A673 (cell line): ENCODE measurements around the gene ARHGAP26. TPM values are rescaled to one million over a fixed set of nuclear protein-coding genes. Genes with fewer than 3 reads are reported as not detected.

Experiments
- BruUV-seq: library from RNA; stranded (reverse); fragments of 400-500 nt; replicated peaks from 2 replicates; lab custom pipeline; 2021; lab: Mats Ljungman, UMichigan
- CTCF ChIA-PET: fragments of 300-600 bp; sonication (Branson Sonifier 250); formaldehyde crosslinking; loops from one replicate; lab custom pipeline; 2022; ENCODE audit warnings: antibody characterized with exemption; lab: Charles Lee
- POLR2A ChIA-PET: fragments of 300-600 bp; sonication (Branson Sonifier 250); formaldehyde crosslinking; loops from one replicate; lab custom pipeline; 2022; ENCODE audit warnings: antibody characterized with exemption; ENCODE audit not compliant: low non-redundant PET; lab: Charles Lee
- DNase-seq: peaks from one replicate; pipeline ENCODE4 v3.0.0-alpha.2; 2015; ENCODE audit warnings: low spot score
- H3K27ac ChIP-seq: fragments of 200-600 bp; sonication (generic); 2 replicates; pipeline ENCODE4 v1.5.1; 2016; ENCODE audit warnings: mixed run types, low read depth, mild to moderate bottlenecking, mixed read lengths, antibody characterized with exemption, low read length; ENCODE audit not compliant: poor library complexity, severe bottlenecking
- H3K27me3 ChIP-seq: fragments of 200-600 bp; sonication (generic); replicated peaks from 2 replicates; pipeline ENCODE4 v1.6.1; 2017; ENCODE audit warnings: mixed run types, low read depth, mild to moderate bottlenecking, mixed read lengths, antibody characterized with exemption, low read length; ENCODE audit not compliant: insufficient read depth, poor library complexity
- H3K36me3 ChIP-seq: fragments of 200-600 bp; sonication (generic); 2 replicates; pipeline ENCODE4 v1.6.1; 2016; ENCODE audit warnings: mixed run types, mild to moderate bottlenecking, mixed read lengths, antibody characterized with exemption, low read length; ENCODE audit not compliant: insufficient read depth, poor library complexity, severe bottlenecking
- H3K4me1 ChIP-seq: fragments of 200-600 bp; sonication (generic); 2 replicates; pipeline ENCODE4 v1.6.1; 2017; ENCODE audit warnings: mixed run types, mild to moderate bottlenecking, mixed read lengths, antibody characterized with exemption, low read length; ENCODE audit not compliant: insufficient read depth, poor library complexity, severe bottlenecking
- H3K4me3 ChIP-seq: fragments of 200-600 bp; sonication (generic); 2 replicates; pipeline ENCODE4 v1.5.1; 2016; ENCODE audit warnings: low read depth, mixed run types, mild to moderate bottlenecking, mixed read lengths, low read length; ENCODE audit not compliant: poor library complexity, severe bottlenecking
- H3K9me3 ChIP-seq: fragments of 200-600 bp; sonication (generic); 2 replicates; pipeline ENCODE4 v1.6.1; 2016; ENCODE audit warnings: mixed run types, low read depth, mild to moderate bottlenecking, mixed read lengths, antibody characterized with exemption, low read length; ENCODE audit not compliant: poor library complexity, severe bottlenecking
- EZH2 ChIP-seq: fragments of 200-600 bp; sonication (generic); IDR thresholded peaks from 2 replicates; pipeline ENCODE4 v1.6.1; 2017; ENCODE audit warnings: borderline replicate concordance, low read depth, mild to moderate bottlenecking, mixed read lengths, antibody characterized with exemption, low read length; ENCODE audit not compliant: poor library complexity, severe bottlenecking
- intact Hi-C: fragments of 100-400 bp; cut with micrococcal nuclease; formaldehyde crosslinking; loops from one replicate; pipeline ENCODE4 v1.10.0; 2022; ENCODE audit not compliant: unreplicated experiment
- total RNA-seq: library from RNA; stranded (reverse); gene quantifications from 2 replicates; pipeline ENCODE4 v1.2.3, GENCODE V29; 2021
- TF ChIP-seq, protein P1 (sequence below): fragments of 300-800, 200-600 bp; sonication (generic); conservative IDR thresholded peaks from 2 replicates; pipeline ENCODE4 v1.5.1; 2017; ENCODE audit warnings: low read depth, mild to moderate bottlenecking, antibody characterized with exemption, low read length, moderate library complexity, mixed read lengths

Gene ARHGAP26
- total RNA-seq, 1 experiment from 2014 or later, result 25.5 TPM

DNA sequence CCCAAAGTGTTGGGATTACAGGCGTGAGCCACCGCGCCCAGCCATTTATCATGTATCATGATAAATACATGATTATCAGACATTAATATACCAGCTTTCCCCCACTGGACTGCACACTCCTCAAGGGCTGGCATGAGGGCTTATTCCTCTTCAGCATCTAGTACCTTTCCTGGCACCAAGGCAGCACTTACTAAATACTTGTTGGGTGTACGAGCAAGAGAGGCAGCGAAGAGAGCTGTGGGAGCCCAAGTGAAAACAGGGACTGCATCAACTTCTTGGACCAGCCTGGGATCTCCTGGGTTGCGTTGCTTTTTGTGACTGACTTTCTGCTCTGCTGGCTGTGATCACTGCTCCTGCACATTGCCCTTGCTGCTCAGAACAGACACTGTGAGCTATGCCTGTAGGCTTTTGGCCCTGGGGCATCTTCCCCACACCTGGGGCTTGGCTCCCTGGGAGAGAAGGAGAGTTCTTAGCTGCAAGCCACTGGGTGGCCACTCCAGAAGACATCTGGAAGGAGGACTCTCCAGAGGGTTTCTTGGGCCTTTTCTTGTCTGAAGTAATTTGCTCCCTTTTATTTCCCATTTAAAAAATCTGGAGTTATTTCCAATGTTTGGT is 409.1 kb downstream of the ARHGAP26 start:
- Histone ChIP-seq H3K4me1 (no peaks in the 10 kb centered on the region), H3K27ac (no peak overlapping the region), H3K4me3 (no peak overlapping the region), H3K27me3 (no peaks in the 10 kb centered on the region), H3K9me3 (no peaks in the 10 kb centered on the region), H3K36me3 (no peaks in the 10 kb centered on the region)
- POLR2A ChIA-PET, result no interaction called here
- intact Hi-C loops, result no loop called here
- DNase-seq, result no peak
- CTCF ChIA-PET, result no interaction called here
- no peak for TF ChIP-seq EZH2
- TF ChIP-seq, protein P1, sequence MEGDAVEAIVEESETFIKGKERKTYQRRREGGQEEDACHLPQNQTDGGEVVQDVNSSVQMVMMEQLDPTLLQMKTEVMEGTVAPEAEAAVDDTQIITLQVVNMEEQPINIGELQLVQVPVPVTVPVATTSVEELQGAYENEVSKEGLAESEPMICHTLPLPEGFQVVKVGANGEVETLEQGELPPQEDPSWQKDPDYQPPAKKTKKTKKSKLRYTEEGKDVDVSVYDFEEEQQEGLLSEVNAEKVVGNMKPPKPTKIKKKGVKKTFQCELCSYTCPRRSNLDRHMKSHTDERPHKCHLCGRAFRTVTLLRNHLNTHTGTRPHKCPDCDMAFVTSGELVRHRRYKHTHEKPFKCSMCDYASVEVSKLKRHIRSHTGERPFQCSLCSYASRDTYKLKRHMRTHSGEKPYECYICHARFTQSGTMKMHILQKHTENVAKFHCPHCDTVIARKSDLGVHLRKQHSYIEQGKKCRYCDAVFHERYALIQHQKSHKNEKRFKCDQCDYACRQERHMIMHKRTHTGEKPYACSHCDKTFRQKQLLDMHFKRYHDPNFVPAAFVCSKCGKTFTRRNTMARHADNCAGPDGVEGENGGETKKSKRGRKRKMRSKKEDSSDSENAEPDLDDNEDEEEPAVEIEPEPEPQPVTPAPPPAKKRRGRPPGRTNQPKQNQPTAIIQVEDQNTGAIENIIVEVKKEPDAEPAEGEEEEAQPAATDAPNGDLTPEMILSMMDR, result no peak
- no TSS peak for BruUV-seq

DNA sequence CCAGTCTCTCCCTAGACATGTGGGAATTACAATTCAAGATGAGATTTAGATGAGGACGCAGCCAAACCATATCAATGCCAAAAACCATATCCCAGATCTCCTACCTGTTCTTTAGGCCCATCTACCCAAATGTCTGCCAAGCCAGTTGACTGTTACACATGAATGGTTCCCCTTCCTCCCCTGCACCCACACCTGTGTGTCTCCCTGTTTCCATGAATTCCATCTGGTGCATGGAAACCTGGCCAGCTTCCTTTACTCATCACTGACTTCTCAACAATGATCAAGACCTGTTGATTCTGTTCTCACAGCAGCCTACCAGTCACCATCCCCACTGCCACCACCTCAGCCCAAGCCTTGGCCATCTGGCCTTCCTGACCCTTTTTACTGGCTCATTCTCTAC is 410.6 kb downstream of the ARHGAP26 start:
- Histone ChIP-seq H3K4me1 (no peaks in the 10 kb centered on the region), H3K27ac (no peak overlapping the region), H3K4me3 (no peak overlapping the region), H3K36me3 (no peaks in the 10 kb centered on the region), H3K27me3 (no peaks in the 10 kb centered on the region), H3K9me3 (no peaks in the 10 kb centered on the region)
- ChIA-PET CTCF (no interaction called here), POLR2A (no interaction called here)
- no peak for DNase-seq
- no TSS peak for BruUV-seq
- no peak for TF ChIP-seq EZH2
- TF ChIP-seq, protein P1, result no peak
- intact Hi-C loops, result no loop called here

GRCh38 chr5:143181173-143181572 is 411.0 kb downstream of the ARHGAP26 start:
- ChIA-PET CTCF (no interaction called here), POLR2A (no interaction called here)
- DNase-seq, result no peak
- no TSS peak for BruUV-seq
- Histone ChIP-seq H3K9me3 (no peaks in the 10 kb centered on the region), H3K36me3 (no peaks in the 10 kb centered on the region), H3K4me1 (no peaks in the 10 kb centered on the region), H3K4me3 (no peak overlapping the region), H3K27ac (no peak overlapping the region), H3K27me3 (no peaks in the 10 kb centered on the region)
- no peak for TF ChIP-seq EZH2
- TF ChIP-seq, protein P1, result no peak
- intact Hi-C loops, result no loop called here
